Measurements from ENCODE around the gene TBC1D5. TPM values are rescaled to one million over a fixed set of nuclear protein-coding genes. Genes with fewer than 3 reads are reported as not detected.

Gene TBC1D5
- total RNA-seq, 1 donor, result 145 TPM

DNA sequence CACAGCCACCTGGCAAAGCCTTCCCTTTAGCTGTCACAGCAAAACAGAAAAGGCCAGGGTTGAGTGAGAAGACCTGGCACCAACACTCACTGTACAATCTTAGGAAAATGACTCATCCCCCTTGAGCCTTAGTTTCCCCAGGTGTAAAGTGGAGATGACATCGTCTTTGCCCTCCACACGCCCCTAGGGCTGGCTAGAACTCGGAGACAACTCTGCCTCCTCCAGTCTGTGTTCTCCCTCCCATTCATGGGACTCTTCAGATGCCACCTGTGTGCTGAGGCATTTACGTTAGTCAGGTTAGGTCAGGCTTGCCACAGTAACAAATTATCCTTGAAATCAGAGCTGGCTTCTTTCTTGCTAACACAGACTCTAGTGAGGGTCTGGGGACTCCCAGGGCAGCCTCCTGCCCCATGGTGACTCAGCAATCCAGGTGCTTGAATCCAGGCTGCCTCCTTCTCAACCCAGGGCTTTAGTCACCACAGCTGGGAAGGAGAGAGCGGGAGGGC, 605.1 kb downstream of the TBC1D5 start:
- DNase-seq (ENCODE audit: low read depth), result no peak
- no peak for TF ChIP-seq CTCF (IDR thresholded peaks at IDR 0.05; ENCODE audit: insufficient read depth, low read length)
- H3K4me3 ChIP-seq (ENCODE audit: low read depth, low read length), result no peak overlapping the region

DNA sequence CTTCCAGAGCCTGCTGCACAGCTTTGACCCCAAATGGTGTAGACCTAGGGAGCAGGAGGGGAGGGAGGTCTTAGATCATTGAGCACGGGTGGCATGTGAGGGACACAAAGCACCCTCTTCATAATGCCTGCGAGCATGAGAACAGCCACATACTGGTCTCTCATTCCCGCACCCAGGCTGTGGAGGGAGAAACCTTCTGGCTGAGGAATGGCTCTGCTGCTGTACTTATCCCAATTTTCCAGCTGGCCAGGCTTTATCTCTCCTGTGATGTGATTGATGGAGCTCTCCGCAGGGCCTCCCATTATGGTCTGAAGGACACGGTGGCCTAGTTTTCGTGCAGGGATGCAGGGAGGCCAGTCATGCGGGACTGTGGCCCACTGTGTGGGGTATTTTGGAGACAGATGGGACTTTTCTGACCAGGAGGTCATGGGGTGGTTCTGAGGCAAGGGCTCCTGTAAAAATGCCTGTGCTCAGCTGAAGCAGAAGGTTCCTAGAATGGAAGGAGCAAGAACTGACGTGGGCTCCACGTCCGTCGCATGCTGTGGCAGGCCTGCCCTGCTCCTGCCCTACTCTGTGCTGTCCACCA, 606.2 kb downstream of the TBC1D5 start:
- no peak for TF ChIP-seq CTCF (IDR thresholded peaks at IDR 0.05; ENCODE audit: insufficient read depth, low read length)
- H3K4me3 ChIP-seq (ENCODE audit: low read depth, low read length), result no peak overlapping the region
- DNase-seq (ENCODE audit: low read depth), result peak; percentile 29

DNA sequence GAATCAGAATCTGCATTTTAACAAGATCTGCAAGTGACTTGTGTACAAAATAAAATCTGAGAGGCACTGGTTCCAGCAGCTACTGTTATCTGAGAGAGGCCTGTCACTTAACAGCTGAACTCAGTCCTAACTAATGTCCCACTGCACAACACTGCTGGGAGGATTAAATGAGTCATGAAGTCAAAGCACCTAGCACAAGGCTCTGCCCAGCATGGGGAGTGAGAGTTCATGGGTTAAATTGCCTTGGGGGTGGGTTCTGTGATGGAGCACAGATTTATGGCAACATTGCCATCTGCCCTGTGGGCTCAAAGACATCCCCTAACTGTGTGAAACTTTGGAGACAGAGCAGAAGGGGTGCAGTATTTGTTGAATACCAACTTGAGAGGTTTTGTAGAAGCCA, 606.7 kb downstream of the TBC1D5 start:
- no peak for DNase-seq (ENCODE audit: low read depth)
- H3K4me3 ChIP-seq (ENCODE audit: low read depth, low read length), result no peak overlapping the region
- no peak for TF ChIP-seq CTCF (IDR thresholded peaks at IDR 0.05; ENCODE audit: insufficient read depth, low read length)

- no peak for TF ChIP-seq CTCF (IDR thresholded peaks at IDR 0.05; ENCODE audit: insufficient read depth, low read length)
- no peak overlapping the region for H3K4me3 ChIP-seq (ENCODE audit: low read depth, low read length)
- peak; percentile 48 for DNase-seq (ENCODE audit: low read depth)
Measured at GRCh38 chr3:17133632-17134545, 608.5 kb downstream of the TBC1D5 start.

- no peak for TF ChIP-seq CTCF (IDR thresholded peaks at IDR 0.05; ENCODE audit: insufficient read depth, low read length)
- H3K4me3 ChIP-seq (ENCODE audit: low read depth, low read length), result no peak overlapping the region
- no peak for DNase-seq (ENCODE audit: low read depth)
Measured at GRCh38 chr3:17132286-17133115, 609.9 kb downstream of the TBC1D5 start.

GRCh38 chr3:17130956-17131355, 611.5 kb downstream of the TBC1D5 start:
- no peak for DNase-seq (ENCODE audit: low read depth)
- no peak for TF ChIP-seq CTCF (IDR thresholded peaks at IDR 0.05; ENCODE audit: insufficient read depth, low read length)
- H3K4me3 ChIP-seq (ENCODE audit: low read depth, low read length), result no peak overlapping the region
